ENCODE data around the gene RGS2.

Gene RGS2

DNA sequence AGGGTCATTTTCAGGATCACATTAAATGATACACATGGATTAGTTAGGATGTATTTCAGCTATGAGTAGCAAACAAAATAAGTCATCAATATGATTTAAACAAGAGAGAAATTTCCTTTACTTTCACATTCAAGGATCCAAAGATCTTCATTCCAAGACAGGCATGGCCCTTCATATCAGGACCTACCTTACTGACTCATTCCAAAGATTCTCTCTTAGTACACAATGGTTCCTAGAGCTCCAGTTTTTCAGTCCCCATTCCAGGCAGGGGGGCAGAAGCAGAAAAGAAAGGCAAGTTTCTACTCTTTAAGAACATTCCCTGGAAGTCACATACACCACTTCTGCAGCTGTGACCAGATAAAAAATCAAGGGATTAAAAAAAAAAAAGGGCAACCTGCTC, 23.7 kb downstream of the RGS2 start:
- DNase-seq, result no peak

DNA sequence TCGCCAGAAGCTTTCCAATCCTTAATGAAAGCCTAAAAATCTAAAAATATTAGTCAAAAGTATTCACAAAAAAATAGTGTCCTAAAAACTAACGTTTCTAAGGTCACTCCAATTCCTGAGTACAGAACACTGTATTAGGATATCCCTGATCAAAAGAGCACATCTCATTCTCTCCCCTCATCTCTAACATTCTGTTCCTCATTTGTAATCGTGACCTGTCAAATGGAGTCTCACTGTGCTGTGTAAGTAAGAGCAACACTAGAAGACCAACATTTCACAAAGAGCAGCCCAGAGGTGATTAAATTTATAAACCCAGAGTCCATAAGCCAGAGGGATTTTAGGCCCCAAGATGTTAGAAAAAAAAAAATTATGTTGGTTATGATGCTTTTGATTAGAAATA, 26.3 kb downstream of the RGS2 start:
- DNase-seq, result no peak

DNA sequence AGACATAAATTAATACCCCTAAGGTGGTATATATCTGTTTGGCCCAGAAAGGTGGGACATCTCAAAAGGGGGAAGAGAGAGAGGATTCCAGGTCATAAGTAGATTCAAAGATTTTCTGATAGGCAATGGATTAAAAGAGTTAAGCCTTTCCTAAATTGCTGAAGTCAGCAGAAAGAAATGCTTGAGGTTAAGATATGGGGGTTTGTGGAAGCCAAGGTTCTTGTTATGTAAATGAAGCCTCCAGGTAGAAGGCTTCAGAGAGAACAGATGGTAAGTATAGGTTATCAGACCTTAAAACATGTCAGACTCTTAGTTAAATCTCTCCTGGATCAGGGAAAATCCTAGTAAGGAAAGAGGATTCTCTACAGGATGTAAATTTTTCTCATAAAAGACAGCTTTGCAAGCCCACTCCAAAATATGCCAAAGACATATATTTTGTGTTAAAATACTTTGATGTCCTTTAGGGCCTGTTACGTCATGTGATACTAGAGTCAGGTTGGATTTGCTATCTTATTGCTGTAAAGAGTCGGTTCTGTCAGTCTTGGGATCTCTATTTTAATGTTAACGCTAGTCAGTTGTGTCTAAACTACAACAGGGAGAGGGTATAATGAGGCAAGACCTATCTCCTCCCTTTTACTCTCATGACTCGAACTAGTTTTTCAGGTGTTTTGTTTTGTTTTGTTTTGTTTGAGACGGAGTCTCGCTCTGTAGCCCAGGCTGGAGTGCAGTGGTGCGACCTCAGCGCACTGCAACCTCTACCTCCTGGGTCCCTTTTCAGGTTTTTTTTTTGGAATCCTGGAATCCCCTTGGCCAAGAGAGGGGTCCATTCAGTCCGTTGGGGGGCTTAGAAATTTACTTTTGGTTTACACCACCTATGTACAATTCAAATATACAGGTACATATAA, 30.6 kb downstream of the RGS2 start:
- no peak for DNase-seq

DNA sequence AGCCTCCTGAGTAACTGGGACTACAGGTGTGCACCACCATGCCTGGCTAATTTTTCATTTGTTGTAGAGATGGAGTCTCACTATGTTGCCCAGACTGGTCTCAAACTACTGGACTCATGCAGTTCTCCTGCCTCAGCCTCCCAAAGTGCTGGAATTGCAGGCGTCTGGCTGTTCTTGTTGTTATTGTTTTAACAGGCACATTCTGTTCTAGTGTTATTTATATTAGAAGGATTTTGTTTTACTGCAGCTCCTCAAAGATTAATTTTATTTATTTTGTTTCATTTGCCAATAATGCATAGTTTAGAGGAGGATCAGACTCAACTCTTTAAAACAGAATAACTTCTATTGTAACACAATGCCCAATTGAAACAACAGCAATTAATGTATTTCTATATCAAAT, 35.5 kb downstream of the RGS2 start:
- no peak for DNase-seq

DNA sequence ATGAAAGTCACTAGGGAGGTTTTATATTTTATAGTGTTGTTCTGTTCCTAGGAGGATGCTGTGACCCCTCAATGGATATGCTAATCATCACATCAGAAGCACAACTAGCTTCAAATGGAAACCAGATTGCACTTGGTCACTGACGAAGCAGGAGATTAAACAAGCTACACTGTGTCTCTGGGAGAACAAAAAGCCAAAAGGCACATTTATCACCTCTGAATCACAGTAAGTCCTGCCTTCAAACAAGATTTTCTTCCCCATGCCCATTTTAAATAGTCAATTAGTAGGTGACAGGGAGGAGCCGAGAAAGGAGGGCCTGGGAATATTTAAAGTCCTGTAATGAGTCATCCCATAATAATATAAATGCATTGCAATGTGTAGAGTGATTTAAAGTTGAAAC, 38.1 kb downstream of the RGS2 start:
- DNase-seq, result no peak

DNA sequence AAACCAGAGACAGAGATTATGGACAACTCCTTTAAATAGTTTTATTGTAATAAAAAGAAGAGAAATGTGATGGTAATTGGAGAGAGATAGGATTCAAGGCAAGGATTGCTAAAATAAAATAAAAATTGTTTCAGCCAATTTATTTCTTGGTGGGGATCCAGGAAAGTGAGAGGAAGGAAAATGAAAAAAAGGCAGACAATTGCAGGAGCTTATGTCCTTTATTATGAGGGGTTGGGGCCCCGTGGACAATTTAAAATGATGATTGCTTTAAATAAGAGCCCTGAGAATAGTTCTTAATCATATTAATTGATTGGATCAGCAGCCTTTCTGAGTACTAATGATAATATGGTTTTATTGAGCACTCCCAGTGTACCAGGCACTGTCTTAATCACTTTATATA, 40.2 kb downstream of the RGS2 start:
- no peak for DNase-seq

DNA sequence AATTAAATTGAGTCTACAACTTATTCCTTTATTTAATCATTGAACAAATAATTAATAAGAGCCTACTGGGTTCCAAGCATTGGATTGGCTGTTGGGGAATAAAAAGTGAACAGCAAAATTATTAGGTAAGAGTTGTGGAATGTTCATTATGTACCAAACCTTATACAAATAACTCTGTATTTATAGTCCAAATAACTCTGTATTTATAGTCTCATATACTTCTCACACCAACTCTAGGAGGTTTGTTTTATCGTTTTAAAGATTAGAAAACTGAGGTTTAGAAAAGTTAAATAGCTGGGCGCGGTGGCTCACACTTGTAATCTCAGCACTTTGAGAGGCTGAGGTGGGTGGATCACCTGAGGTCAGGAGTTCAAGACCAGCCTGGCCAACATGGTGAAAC, 40.6 kb downstream of the RGS2 start:
- DNase-seq, result no peak

DNA sequence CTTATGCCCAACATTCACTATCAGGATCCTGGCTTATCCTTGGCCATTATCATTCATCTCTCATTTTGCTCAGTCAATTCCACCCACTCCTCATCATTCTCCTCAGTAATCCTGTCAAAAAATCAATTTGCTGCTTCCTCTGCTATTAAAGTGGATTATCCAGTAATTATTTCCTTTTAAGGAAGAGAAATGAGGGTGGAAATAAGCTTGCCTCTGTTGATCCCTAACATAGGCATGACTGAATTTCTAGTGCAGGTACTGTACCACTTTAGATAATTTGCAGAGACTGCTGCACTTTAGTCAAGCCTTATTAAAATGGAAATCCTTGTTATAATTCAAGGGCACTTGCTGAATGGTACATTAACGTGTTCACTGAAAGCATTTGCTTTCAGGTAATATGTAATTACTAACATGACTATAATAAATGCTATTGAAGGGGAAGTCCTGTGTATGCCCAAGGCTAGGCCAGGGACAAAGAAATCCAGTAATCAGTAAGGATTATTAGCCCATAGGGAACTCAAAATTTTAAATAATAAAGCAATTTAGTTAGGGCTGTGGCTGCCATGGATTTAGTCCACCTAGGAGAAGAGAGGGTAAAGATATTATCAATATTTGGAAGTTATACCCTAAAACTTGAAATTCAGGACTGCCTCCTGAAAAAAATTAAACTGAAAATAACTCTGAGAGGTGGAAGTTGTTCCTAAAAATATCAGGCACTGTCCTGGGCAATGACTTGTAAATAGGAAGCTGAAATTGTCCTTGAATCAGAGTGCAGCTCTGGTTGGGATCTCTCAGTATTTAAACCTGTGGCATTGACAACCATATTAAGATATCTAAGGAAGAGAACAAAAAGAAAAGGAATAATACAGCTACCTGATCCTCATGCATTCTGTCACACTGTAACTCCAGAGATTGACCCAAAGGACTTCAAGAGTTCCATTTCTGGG, 43.4 kb downstream of the RGS2 start:
- no peak for DNase-seq

DNA sequence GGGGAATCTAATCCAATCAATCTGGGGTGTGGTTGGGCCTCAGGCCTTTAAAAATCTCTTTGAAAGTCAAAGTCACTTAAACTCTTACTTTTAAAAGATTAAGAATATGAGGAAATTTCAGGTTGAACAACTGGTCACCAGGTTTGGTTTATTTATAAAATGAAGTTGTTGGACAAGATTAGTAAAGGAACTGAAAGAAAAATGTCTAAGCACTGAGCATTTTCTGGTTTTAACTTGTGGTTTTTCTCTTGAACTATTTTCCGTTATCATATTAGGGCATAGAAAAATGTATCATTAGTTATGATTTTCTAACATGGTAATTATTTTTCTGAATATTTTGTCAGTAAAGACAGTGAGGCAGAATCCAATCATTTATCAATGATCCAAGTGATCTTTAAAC, 49.6 kb downstream of the RGS2 start:
- DNase-seq, result no peak

DNA sequence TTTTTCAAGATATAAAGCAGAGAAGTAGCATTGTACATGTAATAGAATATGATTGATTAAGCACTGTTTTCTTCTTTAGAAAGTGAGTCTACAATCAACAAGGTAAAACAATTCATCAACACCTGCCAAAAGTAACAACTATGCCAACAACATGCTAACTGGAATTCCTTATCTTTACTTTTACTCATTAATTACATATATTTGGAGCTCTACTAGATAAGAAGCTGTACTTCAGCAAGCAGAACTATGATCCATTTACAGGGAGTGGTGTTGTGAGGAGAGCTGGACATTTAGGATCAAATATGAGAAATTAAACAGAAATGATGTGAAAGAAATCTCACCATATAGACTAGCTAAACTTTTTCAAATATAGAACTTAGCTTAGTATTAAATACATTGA, 51.0 kb downstream of the RGS2 start:
- no peak for DNase-seq

DNA sequence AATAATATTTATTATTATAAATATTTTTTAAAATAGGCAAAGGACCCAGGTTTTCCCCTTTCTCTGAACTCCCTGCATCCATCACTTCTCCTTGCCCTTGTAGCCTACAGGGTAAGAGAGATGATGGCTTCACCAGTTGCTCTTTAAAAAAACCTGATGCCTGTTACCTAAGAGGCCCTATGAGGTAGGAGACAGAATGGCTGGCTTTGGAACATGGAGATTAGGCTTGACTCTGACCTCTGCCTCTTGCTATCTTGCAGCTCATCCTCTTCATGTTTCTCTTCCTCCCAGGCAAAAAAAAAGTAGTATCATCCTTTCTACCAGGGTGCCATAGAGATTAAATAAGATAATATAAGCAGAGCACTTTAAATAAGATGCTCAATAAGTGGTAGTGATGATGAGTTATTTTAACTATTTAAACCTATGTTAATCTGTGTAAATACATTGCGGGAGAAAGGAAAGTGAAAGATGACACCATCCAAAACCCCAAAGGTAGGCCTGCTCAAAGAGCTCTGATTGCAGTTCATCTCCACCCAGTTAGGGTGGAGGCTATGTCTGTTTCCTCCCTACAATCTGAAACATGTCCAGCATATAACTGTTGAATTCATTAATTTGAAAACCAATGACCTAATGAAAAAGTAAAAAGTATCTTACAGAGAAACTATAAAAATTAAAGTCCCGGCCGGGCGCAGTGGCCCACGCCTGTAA, 51.8 kb downstream of the RGS2 start:
- no peak for DNase-seq

DNA sequence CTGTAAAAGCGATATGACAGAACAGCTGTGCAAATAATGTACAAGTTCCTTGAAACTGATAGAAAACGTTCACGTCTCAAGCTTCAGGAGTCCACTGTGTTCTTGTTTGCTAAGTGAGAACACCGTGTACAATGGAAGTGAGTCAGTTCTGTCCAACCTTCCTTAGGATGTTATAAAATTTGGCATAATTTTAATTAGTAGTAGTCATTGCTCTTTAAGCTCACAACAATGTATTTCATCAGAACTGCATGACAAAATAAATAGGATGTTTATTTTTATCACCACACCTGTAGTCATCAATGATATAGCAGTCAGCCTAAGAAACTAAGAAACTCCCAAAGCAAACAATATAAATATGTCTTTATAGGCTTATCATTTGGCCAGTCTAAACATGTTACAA, 53.0 kb downstream of the RGS2 start:
- no peak for DNase-seq
